NCI-H146 treated with DMSO at 0.1 percent for 48 hours (cell line): ENCODE data around the gene SCN1A.
"Not testable (repeated sequence)": the region's sequence is repeated elsewhere in the genome, so short reads cannot be mapped to it uniquely, and the experiment has no call there.

Source experiments
- DNase-seq: peaks from one replicate; lab custom pipeline; 2025; ENCODE audit not compliant: unreplicated experiment; lab: John Stamatoyannopoulos, UW

The SCN1A gene

GRCh38 chr2:165989851-165990250 is 138.0 kb downstream of the SCN1A start:
- no peak for DNase-seq

DNA sequence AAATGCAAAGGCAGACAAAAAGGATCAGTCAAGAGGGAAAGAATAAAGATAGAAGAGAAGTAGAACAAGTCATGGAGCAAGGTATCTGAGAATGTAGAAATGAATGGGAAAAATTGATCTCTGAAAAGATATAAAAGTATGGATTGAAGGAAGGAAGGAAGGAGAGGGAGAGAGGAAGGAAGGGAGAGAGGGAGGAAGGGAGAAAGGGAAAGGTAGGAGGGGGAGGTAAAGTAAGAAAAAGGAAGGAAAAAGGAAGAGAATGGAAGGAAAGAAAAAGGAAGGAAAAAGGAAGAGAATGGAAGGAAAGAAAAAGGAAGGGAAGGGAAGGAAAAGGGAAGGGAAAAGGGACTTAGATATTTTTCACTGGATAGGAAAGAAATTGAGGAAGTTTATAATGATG is 142.7 kb downstream of the SCN1A start:
- DNase-seq = no peak

GRCh38 chr2:165972161-165972560 is 155.7 kb downstream of the SCN1A start:
- DNase-seq = not testable (repeated sequence)

DNA sequence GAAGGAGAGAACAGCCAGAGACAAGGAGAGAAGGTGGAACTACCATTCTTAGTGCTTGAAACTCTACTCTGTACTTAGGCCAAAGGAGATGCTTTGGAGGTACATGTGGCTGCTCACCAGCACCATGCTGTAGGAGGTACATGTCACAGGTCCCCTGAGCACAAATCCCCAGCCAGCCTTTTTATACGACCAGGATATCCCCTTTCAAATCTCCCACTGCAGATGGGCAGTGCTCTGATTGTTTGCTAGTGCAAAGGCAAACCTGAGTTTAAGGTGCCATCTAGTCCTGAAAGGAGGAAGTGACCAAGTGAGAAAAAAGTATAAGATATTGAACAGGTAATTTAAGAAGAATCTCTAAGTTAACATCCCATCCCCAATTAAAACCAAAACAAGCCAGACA is 157.2 kb downstream of the SCN1A start:
- DNase-seq = no peak

- no peak for DNase-seq
Measured at GRCh38 chr2:165969227-165969626, 158.6 kb downstream of the SCN1A start.

DNA sequence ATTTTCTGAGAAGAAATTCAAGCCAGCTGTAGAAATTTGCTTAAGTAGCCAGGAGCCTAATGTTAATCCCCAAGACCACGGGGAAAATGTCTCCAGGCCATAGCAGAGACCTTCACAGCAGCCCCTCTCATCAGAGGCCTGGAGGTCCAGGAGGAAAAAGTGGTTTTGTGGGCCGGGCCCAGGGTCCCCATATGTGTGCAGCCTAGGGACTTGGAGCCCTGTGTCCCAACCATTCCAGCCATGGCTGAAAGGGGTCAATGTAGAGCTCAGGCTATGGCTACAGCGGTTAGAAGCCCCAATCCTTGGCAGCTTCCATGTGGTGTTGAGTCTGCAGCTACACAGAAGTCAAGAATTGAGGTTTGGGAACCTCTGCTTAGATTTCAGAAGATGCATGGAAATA is 160.1 kb downstream of the SCN1A start:
- DNase-seq = no peak

GRCh38 chr2:165961818-165962217 is 166.0 kb downstream of the SCN1A start:
- no peak for DNase-seq

DNA sequence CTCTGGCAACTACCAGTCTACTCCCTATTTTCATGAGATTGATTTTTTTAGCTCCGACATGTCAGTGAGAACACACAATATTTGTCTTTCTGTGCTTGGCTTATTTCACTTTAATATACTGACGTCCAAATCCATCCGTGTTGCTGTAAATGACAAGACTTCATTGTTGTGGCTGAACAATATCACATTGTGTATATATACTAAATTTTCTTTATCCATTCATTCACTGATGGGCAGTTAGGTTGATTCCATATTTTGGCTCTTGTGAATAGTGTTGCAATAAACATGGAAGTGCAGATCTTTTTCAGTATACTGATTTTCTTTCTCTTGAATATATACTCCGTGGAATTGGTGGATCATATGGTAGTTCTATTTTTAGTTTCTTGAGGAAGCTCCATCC is 168.4 kb downstream of the SCN1A start:
- no peak for DNase-seq

DNA sequence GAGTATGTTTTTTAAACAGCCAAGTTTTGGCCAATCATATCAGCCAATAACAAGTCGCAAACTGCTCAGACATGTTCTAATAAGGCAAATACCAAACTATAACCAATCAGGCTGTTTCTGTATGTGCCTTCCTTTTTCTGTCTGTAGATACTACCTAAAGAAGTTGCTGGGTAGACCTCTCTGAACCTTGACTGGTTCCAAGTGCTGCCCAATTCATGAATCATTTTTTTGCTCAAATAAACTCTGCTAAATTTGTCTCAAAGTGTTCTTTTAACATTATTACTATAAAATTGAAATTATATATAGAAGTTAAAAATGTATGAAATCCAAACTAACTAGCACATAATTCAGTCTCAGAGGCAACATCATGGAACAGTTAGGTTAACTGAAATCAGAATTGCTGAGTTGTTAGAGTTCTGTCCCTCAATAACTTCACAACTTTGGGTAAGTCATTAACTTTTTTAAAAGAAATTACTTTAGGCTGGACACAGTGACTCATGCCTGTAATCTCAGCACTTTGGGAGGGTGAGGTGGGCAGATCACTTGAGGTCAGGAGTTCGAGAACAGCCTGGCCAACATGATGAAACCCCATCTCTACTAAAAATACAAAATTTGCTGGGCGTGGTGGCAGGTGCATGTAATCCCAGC is 169.4 kb downstream of the SCN1A start:
- DNase-seq = no peak

DNA sequence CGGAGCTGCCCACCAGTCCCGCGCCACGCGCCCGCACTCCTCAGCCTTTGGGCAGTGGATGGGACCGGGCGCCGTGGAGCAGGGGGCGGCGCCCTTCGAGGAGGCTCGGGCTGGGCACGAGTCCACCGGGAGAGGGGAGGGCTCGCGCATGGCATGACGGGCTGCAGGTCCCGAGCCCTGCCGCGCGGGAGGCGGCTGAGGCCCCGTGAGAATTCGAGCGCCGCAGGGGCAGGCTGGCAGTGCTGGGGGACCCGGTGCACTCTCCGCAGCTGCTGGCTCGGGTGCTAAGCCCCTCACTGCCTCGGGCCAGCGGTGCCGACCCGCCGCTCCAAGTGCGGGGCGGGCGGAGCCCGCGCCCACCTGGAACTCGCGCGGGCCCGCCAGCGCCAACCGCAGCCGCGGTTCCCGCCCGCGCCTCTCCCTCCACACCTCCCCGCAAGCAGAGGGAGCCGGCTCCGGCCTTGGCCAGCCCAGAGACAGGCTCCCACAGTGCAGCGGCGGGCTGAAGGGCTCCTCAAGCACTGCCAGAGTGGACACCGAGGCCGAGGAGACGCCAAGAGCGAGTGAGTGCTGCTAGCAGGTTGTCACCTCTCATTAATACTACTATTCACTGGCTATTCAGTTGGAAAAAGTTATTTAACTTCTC is 170.7 kb downstream of the SCN1A start:
- DNase-seq = no peak

- DNase-seq = peak; percentile 91
Measured at GRCh38 chr2:165953655-165954606, 173.9 kb downstream of the SCN1A start, which contains the start of gene TTC21B. Gene TTC21B (minus strand): TSS chr2:165953776. CDS start chr2:165953705, 71 bp downstream.

DNA sequence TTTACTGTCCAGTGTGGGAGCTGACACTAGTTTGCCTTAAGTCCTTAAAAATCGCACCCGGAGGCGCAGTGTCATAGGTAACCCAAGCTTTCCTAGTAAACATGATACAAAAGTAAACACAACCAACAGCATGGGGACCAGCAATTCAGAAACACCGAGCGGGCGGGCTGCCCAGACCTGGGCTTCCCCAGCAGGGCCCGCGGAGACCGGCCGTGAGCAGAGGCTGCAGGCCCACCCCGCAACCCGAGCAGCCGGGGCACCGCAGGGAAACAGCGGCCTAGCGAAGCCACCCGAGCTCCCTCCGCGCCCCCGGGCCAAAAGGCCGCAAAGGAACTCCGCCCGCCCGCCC is 174.5 kb downstream of the SCN1A start:
- DNase-seq = peak; percentile 55

GRCh38 chr2:165952741-165953211 is 175.0 kb downstream of the SCN1A start:
- DNase-seq = no peak

- DNase-seq = no peak
Measured at GRCh38 chr2:165952085-165952484, 175.7 kb downstream of the SCN1A start.

GRCh38 chr2:165950438-165950837 is 177.4 kb downstream of the SCN1A start:
- DNase-seq = no peak

DNA sequence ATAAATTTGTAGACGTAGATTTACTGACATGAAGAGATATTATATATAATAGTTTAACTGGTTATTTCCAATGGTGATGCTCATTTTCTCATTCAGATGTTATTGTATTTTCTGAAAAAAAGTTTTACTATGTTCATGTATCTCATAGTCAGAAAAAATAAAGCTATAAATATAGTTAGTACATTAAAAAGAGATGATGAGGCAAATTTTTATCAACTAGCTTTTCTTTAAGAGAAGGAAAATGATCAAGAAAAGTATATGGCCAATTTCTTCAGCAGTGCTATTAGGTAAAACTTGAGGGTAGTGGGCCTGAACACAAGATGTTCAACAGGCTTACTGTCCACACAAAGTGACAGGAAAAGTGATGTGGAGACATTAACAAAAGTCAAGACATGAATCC is 186.0 kb downstream of the SCN1A start:
- no peak for DNase-seq

- DNase-seq = no peak
Measured at GRCh38 chr2:165938237-165938636, 189.6 kb downstream of the SCN1A start.
